Caco-2 (cell line): Measurements from ENCODE around the gene ABITRAM. TPM values are rescaled to one million over a fixed set of nuclear protein-coding genes. Genes with fewer than 3 reads are reported as not detected.

Source experiments
- BruUV-seq: library from RNA; stranded (reverse); fragments of 400-500 nt; replicated peaks from 2 replicates; lab custom pipeline; 2021; lab: Mats Ljungman, UMichigan
- CTCF ChIA-PET: fragments of 300-600 bp; sonication (Branson Sonifier 250); formaldehyde crosslinking; loops from one replicate; lab custom pipeline; 2022; ENCODE audit warnings: antibody characterized with exemption; lab: Charles Lee
- POLR2A ChIA-PET: fragments of 300-600 bp; sonication (Branson Sonifier 250); formaldehyde crosslinking; loops from one replicate; lab custom pipeline; 2022; ENCODE audit warnings: antibody characterized with exemption; lab: Charles Lee
- DNase-seq, 2 experiments: peaks; one replicate each; pipeline versions ENCODE4 v3.0.0 to v3.0.0-alpha.2; 2020 to 2022
- H3K27me3 ChIP-seq: replicated peaks from 2 replicates; pipeline ENCODE4 v1.6.0; 2011; ENCODE audit warnings: low read length; ENCODE audit not compliant: control insufficient read depth, insufficient read depth
- H3K36me3 ChIP-seq: 2 replicates; pipeline ENCODE4 v1.5.1; 2011; ENCODE audit warnings: low read length; ENCODE audit not compliant: control insufficient read depth, insufficient read depth
- H3K4me1 ChIP-seq: fragments of 250-450 bp; sonication (Bioruptor Pico); 2 replicates; pipeline ENCODE4 v1.5.1; 2020; ENCODE audit warnings: mild to moderate bottlenecking
- H3K4me3 ChIP-seq: 2 replicates; pipeline ENCODE4 v1.5.1; 2011; ENCODE audit warnings: low read depth, mild to moderate bottlenecking, control low read depth, low read length
- H3K9me3 ChIP-seq: fragments of 250-450 bp; sonication (Bioruptor Pico); 2 replicates; pipeline ENCODE4 v1.5.1; 2020; ENCODE audit warnings: mild to moderate bottlenecking, moderate library complexity
- H3K27ac Mint-ChIP-seq: one replicate; pipeline ENCODE4 v1.8.0; 2022; ENCODE audit warnings: mixed read lengths; ENCODE audit not compliant: unreplicated experiment
- H3K27me3 Mint-ChIP-seq: one replicate; pipeline ENCODE4 v1.8.0; 2022; ENCODE audit warnings: mixed read lengths; ENCODE audit not compliant: insufficient read depth, unreplicated experiment
- H3K36me3 Mint-ChIP-seq: one replicate; pipeline ENCODE4 v1.8.0; 2022; ENCODE audit warnings: mild to moderate bottlenecking, mixed read lengths; ENCODE audit not compliant: insufficient read depth, unreplicated experiment
- H3K4me1 Mint-ChIP-seq: one replicate; pipeline ENCODE4 v1.8.0; 2022; ENCODE audit warnings: low read depth, mixed read lengths; ENCODE audit not compliant: unreplicated experiment
- H3K4me3 Mint-ChIP-seq: one replicate; pipeline ENCODE4 v1.8.0; 2022; ENCODE audit warnings: mild to moderate bottlenecking, moderate library complexity, mixed read lengths; ENCODE audit not compliant: unreplicated experiment
- H3K9me3 Mint-ChIP-seq: one replicate; pipeline ENCODE4 v1.8.0; 2022; ENCODE audit warnings: mixed read lengths; ENCODE audit not compliant: unreplicated experiment
- intact Hi-C: fragments of 100-400 bp; cut with micrococcal nuclease; formaldehyde crosslinking; loops from one replicate; pipeline ENCODE4 v1.10.0; 2022; ENCODE audit not compliant: unreplicated experiment
- total RNA-seq: library from RNA; stranded (reverse); gene quantifications from 2 replicates; pipeline ENCODE4 v1.2.3, GENCODE V29; 2022
- TF ChIP-seq, protein P1 (sequence below), 2 experiments: fragments of 200-600 bp in 1 of 2; IDR thresholded peaks; 1 replicate in 1 of 2; 2 replicates in 1 of 2; pipeline versions ENCODE4 v1.5.1 to v1.8.0; 2011 to 2022; ENCODE audit warnings: antibody characterized with exemption in 1 of 2, control low read depth in 1 of 2, inconsistent platforms in 1 of 2, low read depth in 1 of 2, low read length in 1 of 2, mild to moderate bottlenecking in 1 of 2, moderate library complexity in 1 of 2; ENCODE audit not compliant: insufficient read depth in 1 of 2, severe bottlenecking in 1 of 2, unreplicated experiment in 1 of 2

ABITRAM gene
- total RNA-seq, 1 experiment from 2014 or later: 20.5 TPM

DNA sequence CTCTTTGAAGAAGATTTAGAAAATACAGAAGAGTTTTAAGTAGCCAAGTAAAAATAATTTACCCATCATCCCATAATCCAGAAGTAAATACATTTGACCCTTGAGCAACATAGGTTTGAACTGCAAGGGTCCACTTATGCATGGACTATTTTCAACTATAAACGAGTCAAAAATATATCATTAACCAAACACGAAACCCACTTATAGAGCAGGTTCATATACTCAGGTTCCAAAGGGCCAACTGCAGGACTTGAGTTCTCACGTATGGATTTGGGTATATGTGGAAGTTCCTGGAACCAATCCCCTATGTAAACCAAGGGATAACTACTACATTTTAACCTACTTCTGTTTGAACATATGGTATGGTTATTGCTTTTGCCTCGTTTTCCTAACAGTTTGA lies 5.8 kb downstream of the ABITRAM start:
- H3K36me3 ChIP-seq: no peaks in the 10 kb centered on the region; the same call in 1 of the 2 replicates
- peaks cover 5% of the 10 kb centered on the region; the same call in 1 of the 2 replicates for H3K4me1 ChIP-seq
- BruUV-seq: no TSS peak
- H3K4me1 Mint-ChIP-seq: peaks cover 4% of the 10 kb centered on the region
- no peak overlapping the region for H3K4me3 Mint-ChIP-seq
- H3K9me3 ChIP-seq: no peaks in the 10 kb centered on the region
- POLR2A ChIA-PET: no interaction called here
- no peak for DNase-seq
- H3K27me3 ChIP-seq: no peaks in the 10 kb centered on the region
- H3K27me3 Mint-ChIP-seq: no peaks in the 10 kb centered on the region
- H3K4me3 ChIP-seq: no peak overlapping the region
- TF ChIP-seq, protein P1, sequence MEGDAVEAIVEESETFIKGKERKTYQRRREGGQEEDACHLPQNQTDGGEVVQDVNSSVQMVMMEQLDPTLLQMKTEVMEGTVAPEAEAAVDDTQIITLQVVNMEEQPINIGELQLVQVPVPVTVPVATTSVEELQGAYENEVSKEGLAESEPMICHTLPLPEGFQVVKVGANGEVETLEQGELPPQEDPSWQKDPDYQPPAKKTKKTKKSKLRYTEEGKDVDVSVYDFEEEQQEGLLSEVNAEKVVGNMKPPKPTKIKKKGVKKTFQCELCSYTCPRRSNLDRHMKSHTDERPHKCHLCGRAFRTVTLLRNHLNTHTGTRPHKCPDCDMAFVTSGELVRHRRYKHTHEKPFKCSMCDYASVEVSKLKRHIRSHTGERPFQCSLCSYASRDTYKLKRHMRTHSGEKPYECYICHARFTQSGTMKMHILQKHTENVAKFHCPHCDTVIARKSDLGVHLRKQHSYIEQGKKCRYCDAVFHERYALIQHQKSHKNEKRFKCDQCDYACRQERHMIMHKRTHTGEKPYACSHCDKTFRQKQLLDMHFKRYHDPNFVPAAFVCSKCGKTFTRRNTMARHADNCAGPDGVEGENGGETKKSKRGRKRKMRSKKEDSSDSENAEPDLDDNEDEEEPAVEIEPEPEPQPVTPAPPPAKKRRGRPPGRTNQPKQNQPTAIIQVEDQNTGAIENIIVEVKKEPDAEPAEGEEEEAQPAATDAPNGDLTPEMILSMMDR (IDR thresholded peaks at IDR 0.05; ENCODE audit: insufficient read depth in 1 of 2, low read depth in 1 of 2, low read length in 1 of 2, severe bottlenecking in 1 of 2, unreplicated experiment in 1 of 2): no peak
- H3K36me3 Mint-ChIP-seq: peaks cover 33% of the 10 kb centered on the region
- no peaks in the 10 kb centered on the region for H3K9me3 Mint-ChIP-seq
- CTCF ChIA-PET: no interaction called here
- intact Hi-C loops: no loop called here
- no peak overlapping the region for H3K27ac Mint-ChIP-seq

DNA sequence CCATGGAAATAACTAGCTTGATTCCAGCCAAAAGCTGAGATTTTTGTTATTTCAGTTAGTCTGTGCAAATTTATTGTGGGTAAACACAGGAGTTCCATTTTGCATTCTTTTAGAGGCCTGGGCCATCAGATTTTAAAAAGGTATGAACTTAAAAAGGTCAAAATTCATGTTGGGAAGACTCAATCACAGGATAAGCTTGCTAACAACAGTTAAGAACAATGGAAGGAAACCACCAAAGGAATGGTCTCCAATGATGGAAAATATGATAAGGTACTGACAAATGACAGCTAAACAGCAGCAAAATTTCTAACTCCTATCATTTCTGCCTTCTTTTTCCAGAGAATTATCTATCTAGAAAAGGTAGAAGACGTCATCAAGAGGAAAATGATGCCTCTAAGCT lies 16.0 kb downstream of the ABITRAM start:
- intact Hi-C loops: loop anchor here (5.0 kb wide), 1 partner anchor 383 kb away; no protein-coding TSS in a partner anchor
- H3K4me3 Mint-ChIP-seq: no peak overlapping the region
- ChIA-PET CTCF (no interaction called here), POLR2A (no interaction called here)
- no peaks in the 10 kb centered on the region for H3K27me3 Mint-ChIP-seq
- no peaks in the 10 kb centered on the region for H3K9me3 ChIP-seq
- no peak for DNase-seq
- H3K36me3 Mint-ChIP-seq: peaks cover 56% of the 10 kb centered on the region
- H3K36me3 ChIP-seq: no peaks in the 10 kb centered on the region; the same call in 1 of the 2 replicates
- H3K27me3 ChIP-seq: no peaks in the 10 kb centered on the region
- no peaks in the 10 kb centered on the region for H3K4me1 ChIP-seq
- peaks cover 7% of the 10 kb centered on the region for H3K4me1 Mint-ChIP-seq
- H3K27ac Mint-ChIP-seq: no peak overlapping the region
- no peaks in the 10 kb centered on the region for H3K9me3 Mint-ChIP-seq
- TF ChIP-seq, protein P1 (IDR thresholded peaks at IDR 0.05; ENCODE audit: insufficient read depth in 1 of 2, low read depth in 1 of 2, low read length in 1 of 2, severe bottlenecking in 1 of 2, unreplicated experiment in 1 of 2): no peak
- BruUV-seq: no TSS peak
- H3K4me3 ChIP-seq: no peak overlapping the region

DNA sequence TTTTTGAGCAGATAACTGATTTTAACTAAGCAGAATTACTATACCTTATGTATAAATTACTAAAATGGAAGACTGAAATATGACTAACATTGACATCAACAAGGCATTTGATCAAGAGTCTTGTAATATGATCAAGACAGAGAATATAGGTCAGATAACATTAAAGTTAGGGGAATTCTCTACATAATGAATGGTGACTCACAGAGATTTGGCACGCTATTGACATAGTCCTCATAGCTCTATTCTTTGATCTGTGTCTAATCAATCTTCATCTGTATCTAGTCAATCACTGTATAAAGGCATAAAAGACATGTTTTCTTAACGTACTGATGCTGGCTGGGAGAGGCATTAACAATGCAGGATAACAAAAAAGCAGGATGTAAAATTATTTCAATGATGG lies 17.4 kb downstream of the ABITRAM start:
- Mint-ChIP-seq H3K27me3 (no peaks in the 10 kb centered on the region), H3K27ac (no peak overlapping the region), H3K4me1 (peaks cover under 1% of the 10 kb centered on the region), H3K9me3 (no peaks in the 10 kb centered on the region), H3K36me3 (peaks cover 53% of the 10 kb centered on the region), H3K4me3 (no peak overlapping the region)
- Histone ChIP-seq H3K4me1 (no peaks in the 10 kb centered on the region), H3K9me3 (no peaks in the 10 kb centered on the region), H3K4me3 (no peak overlapping the region), H3K36me3 (no peaks in the 10 kb centered on the region; the same call in 1 of the 2 replicates), H3K27me3 (no peaks in the 10 kb centered on the region)
- ChIA-PET POLR2A (no interaction called here), CTCF (no interaction called here)
- TF ChIP-seq, protein P1 (IDR thresholded peaks at IDR 0.05; ENCODE audit: insufficient read depth in 1 of 2, low read depth in 1 of 2, low read length in 1 of 2, severe bottlenecking in 1 of 2, unreplicated experiment in 1 of 2): no peak
- BruUV-seq: no TSS peak
- intact Hi-C loops: loop anchor here (5.0 kb wide), 1 partner anchor 384 kb away; no protein-coding TSS in a partner anchor
- no peak for DNase-seq
